OCI-LY7 (cell line): ENCODE data around the gene SUPT20HL2.

Source experiments
- CTCF ChIP-seq: fragments of 200-600 bp; sonication (generic); conservative IDR thresholded peaks from 2 replicates; pipeline ENCODE4 v1.5.1; 2014; ENCODE audit warnings: mild to moderate bottlenecking, antibody characterized with exemption, low read length, moderate library complexity, mixed read lengths
- EZH2phosphoT487 ChIP-seq: fragments of 200-600 bp; sonication (generic); IDR thresholded peaks from 2 replicates; pipeline ENCODE4 v1.6.1; 2018; ENCODE audit warnings: low read depth, borderline replicate concordance, mild to moderate bottlenecking, mixed run types, antibody characterized with exemption, low read length, moderate library complexity, mixed read lengths

GRCh38 chrX:24283127-24283794 lies 30.6 kb downstream of the SUPT20HL2 start:
- TF ChIP-seq CTCF (no peak), EZH2phosphoT487 (no peak)
